Lung (tissue), 12 donors: ENCODE data around the gene HOXA4. TPM values are rescaled to one million over a fixed set of nuclear protein-coding genes. Genes with fewer than 3 reads are reported as not detected.
A peak's percentile ranks its signal among the peaks of the same experiment; 100 is the strongest.

ENCODE experiments used
- ATAC-seq: fragments of 200-7000 bp; cut with Tn5 transposase; one replicate; pipeline ENCODE4 v1.9.1; 2020; ENCODE audit warnings: moderate number of reproducible peaks; ENCODE audit not compliant: insufficient read depth, low FRiP score
- DNase-seq, 3 donors: peaks; one replicate each; pipeline ENCODE4 v3.0.0-alpha.2; 2013 to 2017
- H3K27ac ChIP-seq, 2 donors: one replicate each; pipeline ENCODE4 v1.5.1; 2013; ENCODE audit warnings: mild to moderate bottlenecking in 2 of 2, moderate library complexity in 2 of 2, control low read depth in 1 of 2, inconsistent platforms in 1 of 2, low read depth in 1 of 2, low read length in 1 of 2
- H3K27me3 ChIP-seq, 3 donors: one replicate each; pipeline ENCODE4 v1.5.1; 2013; ENCODE audit warnings: low read length in 2 of 3; ENCODE audit not compliant: control insufficient read depth in 3 of 3, insufficient read depth in 3 of 3
- H3K36me3 ChIP-seq, 4 donors: one replicate each; pipeline ENCODE4 v1.5.1; 2013; ENCODE audit warnings: low read length in 4 of 4, mild to moderate bottlenecking in 1 of 4, moderate library complexity in 1 of 4; ENCODE audit not compliant: control insufficient read depth in 4 of 4, insufficient read depth in 4 of 4
- H3K4me1 ChIP-seq, 5 donors: one replicate each; pipeline ENCODE4 v1.5.1; 2013; ENCODE audit warnings: low read length in 5 of 5, mild to moderate bottlenecking in 2 of 5, moderate library complexity in 1 of 5; ENCODE audit not compliant: control insufficient read depth in 5 of 5, insufficient read depth in 5 of 5
- H3K4me3 ChIP-seq: one replicate; pipeline ENCODE4 v1.5.1; 2013; ENCODE audit warnings: mild to moderate bottlenecking, control low read depth, moderate library complexity
- H3K9ac ChIP-seq, 2 donors: one replicate each; pipeline ENCODE4 v1.5.1; 2013; ENCODE audit warnings: low read length in 2 of 2, control low read depth in 1 of 2; ENCODE audit not compliant: insufficient read depth in 1 of 2
- H3K9me3 ChIP-seq, 4 donors: one replicate each; pipeline ENCODE4 v1.5.1; 2013; ENCODE audit warnings: low read length in 3 of 4, mild to moderate bottlenecking in 1 of 4, moderate library complexity in 1 of 4; ENCODE audit not compliant: control insufficient read depth in 4 of 4, insufficient read depth in 3 of 4
- CTCF ChIP-seq: IDR thresholded peaks from 2 replicates; pipeline ENCODE4 v1.5.1; 2012; ENCODE audit warnings: mild to moderate bottlenecking; ENCODE audit errors: control extremely low read depth, extremely low read depth
- WGBS, 2 donors: extraction: QIAGEN DNeasy Blood & Tissue Kit; methylation state at CpG; one replicate each; pipeline ENCODE4 v1.1.7; 2013; 5-methylcytosine and 5-hydroxymethylcytosine counted together
- polyA plus RNA-seq, 2 donors: library from polyadenylated mRNA; stranded (reverse); fragments of 200-250 nt; gene quantifications; one replicate each; pipeline ENCODE4 v1.2.1, GENCODE V29; 2013
- total RNA-seq, 2 donors: library from RNA; depleted of rRNA in 1 of 2; stranded (reverse); fragments of >200 nt in 1 of 2; gene quantifications; one replicate each; pipeline ENCODE4 v1.2.1, GENCODE V29; 2014 to 2021
- donor health status: control.
- donor health status: control.
- donor health status: Bipolar disorder and iron deficiency.
- donor health status: healthy.
- donor health status: DM: yes; HTN: yes; CAD: no.

HOXA4 gene
- total and polyA plus RNA-seq, 4 donors, result 2.7 to 6.0 (median 4.1) TPM

GRCh38 chr7:27096768-27097514, 33.6 kb downstream of the HOXA4 start:
- H3K27me3 ChIP-seq, result peaks cover 0 to 56% (median 5%) of the 10 kb centered on the region in 3 donors
- no peak for TF ChIP-seq CTCF
- peak overlapping the region; percentile 70 for H3K4me3 ChIP-seq
- peaks cover 0 to 15% (median 6%) of the 10 kb centered on the region in 4 donors for H3K36me3 ChIP-seq
- DNase-seq, result peak; percentile 63 to 82 (median 75)
- H3K9me3 ChIP-seq, result no peaks in the 10 kb centered on the region
- peak overlapping the region; percentile 82 to 98 for H3K9ac ChIP-seq
- H3K4me1 ChIP-seq, result peaks cover 0 to 68% (median 9%) of the 10 kb centered on the region in 5 donors
- 1 to 2% methylated on average over 37 to 41 of the region's 41 CpGs for WGBS, 2 donors
- H3K27ac ChIP-seq, result peak overlapping the region in 1 of 2 donors; percentile 94
- peak; percentile 55 for ATAC-seq

- TF ChIP-seq CTCF, result no peak
- DNase-seq (peak; percentile 95 to 98 (median 97)), ATAC-seq (peak; percentile 80)
- Histone ChIP-seq H3K4me1 (peaks cover 0 to 76% (median 9%) of the 10 kb centered on the region in 5 donors), H3K27me3 (peaks cover 0 to 56% (median 7%) of the 10 kb centered on the region in 3 donors), H3K4me3 (peak within 1 kb of the TSS; percentile 70), H3K9ac (peak within 1 kb of the TSS; percentile 82 to 98), H3K27ac (peak within 1 kb of the TSS in 1 of 2 donors; percentile 94), H3K36me3 (peaks cover 0 to 12% (median 5%) of the 10 kb centered on the region in 4 donors), H3K9me3 (no peaks in the 10 kb centered on the region)
- 1 to 2% methylated on average over 45 to 68 of the region's 68 CpGs for WGBS, 2 donors
Measured at GRCh38 chr7:27095897-27096767, 34.4 kb downstream of the HOXA4 start, which contains the start of gene HOXA1. HOXA1 (minus strand) TSS chr7:27096000; CDS start chr7:27095912, 88 bp downstream.

GRCh38 chr7:27095050-27095896, 35.3 kb downstream of the HOXA4 start:
- peak in 2 of 3 donors; percentile 55 to 60 for DNase-seq

More at GRCh38 chr7:27095050-27095896, 35.3 kb downstream of the HOXA4 start:
- H3K27ac ChIP-seq, result no peak overlapping the region
- peaks cover 0 to 5% (median 3%) of the 10 kb centered on the region in 4 donors for H3K36me3 ChIP-seq
- TF ChIP-seq CTCF, result no peak
- peak overlapping the region in 1 of 2 donors; percentile 78 for H3K9ac ChIP-seq
- H3K4me3 ChIP-seq, result peak overlapping the region; percentile 8
- H3K9me3 ChIP-seq, result no peaks in the 10 kb centered on the region
- peaks cover 4 to 59% (median 4%) of the 10 kb centered on the region in 3 donors for H3K27me3 ChIP-seq
- 11 to 19% methylated on average over 33 of the region's 33 CpGs for WGBS, 2 donors
- H3K4me1 ChIP-seq, result peaks cover 0 to 76% (median 9%) of the 10 kb centered on the region in 5 donors
- ATAC-seq, result no peak
